CD14-positive monocyte (primary cell): ENCODE results near the gene HSF2BP. TPM values are rescaled to one million over a fixed set of nuclear protein-coding genes. Genes with fewer than 3 reads are reported as not detected.

Experiments used
- DNase-seq, 3 donors: peaks; one replicate each; pipeline ENCODE4 v3.0.0-alpha.2; 2011 to 2022
- H2AFZ ChIP-seq: 2 replicates; pipeline ENCODE4 v1.6.0; 2012; ENCODE audit warnings: mild to moderate bottlenecking, low read depth, low read length, inconsistent platforms; ENCODE audit not compliant: insufficient read depth, poor library complexity, severe bottlenecking
- H3K27ac ChIP-seq, 2 donors: 1 replicate in 1 of 2; 2 replicates in 1 of 2; pipeline ENCODE4 v1.5.1; 2012 to 2013; ENCODE audit warnings: low read length in 2 of 2, control low read depth in 1 of 2, inconsistent platforms in 1 of 2, low read depth in 1 of 2, mild to moderate bottlenecking in 1 of 2
- H3K27me3 ChIP-seq, 2 donors: one replicate each; pipeline versions ENCODE4 v1.6.0 to v1.6.1; 2011 to 2013; ENCODE audit warnings: low read length in 2 of 2; ENCODE audit not compliant: control insufficient read depth in 2 of 2, insufficient read depth in 2 of 2
- H3K36me3 ChIP-seq, 2 donors: replicated peaks in 1 of 2; 1 replicate in 1 of 2; 2 replicates in 1 of 2; pipeline versions ENCODE4 v1.5.1 to v1.6.1; 2012 to 2013; ENCODE audit warnings: low read length in 2 of 2, control low read depth in 1 of 2, inconsistent platforms in 1 of 2, mild to moderate bottlenecking in 1 of 2; ENCODE audit not compliant: insufficient read depth in 2 of 2, control insufficient read depth in 1 of 2
- H3K4me1 ChIP-seq, 2 donors: 1 replicate in 1 of 2; 2 replicates in 1 of 2; pipeline versions ENCODE4 v1.5.1 to v1.6.1; 2012 to 2013; ENCODE audit warnings: low read length in 2 of 2, control low read depth in 1 of 2, inconsistent platforms in 1 of 2, mild to moderate bottlenecking in 1 of 2, moderate library complexity in 1 of 2; ENCODE audit not compliant: insufficient read depth in 2 of 2, control insufficient read depth in 1 of 2
- H3K4me2 ChIP-seq: replicated peaks from 2 replicates; pipeline ENCODE3; 2012; ENCODE audit warnings: low read length, moderate library complexity, mild to moderate bottlenecking; ENCODE audit not compliant: poor library complexity, severe bottlenecking; ENCODE audit errors: extremely low read depth
- H3K4me3 ChIP-seq, 3 experiments: fragments of 200-600 bp in 1 of 3; sonication (generic) in 1 of 3; replicated peaks in 1 of 3; 1 replicate in 2 of 3; 2 replicates in 1 of 3; pipeline ENCODE4 v1.5.1; 2011 to 2013; ENCODE audit warnings: low read length in 3 of 3, mild to moderate bottlenecking in 3 of 3, control low read depth in 2 of 3, low read depth in 2 of 3, inconsistent platforms in 1 of 3, moderate library complexity in 1 of 3
- H3K79me2 ChIP-seq: 2 replicates; pipeline ENCODE4 v1.6.0; 2012; ENCODE audit warnings: mild to moderate bottlenecking, control low read depth, inconsistent platforms, low read length, moderate library complexity; ENCODE audit not compliant: insufficient read depth
- H3K9ac ChIP-seq: 2 replicates; pipeline ENCODE4 v1.6.0; 2017; ENCODE audit warnings: low read length, mild to moderate bottlenecking; ENCODE audit not compliant: insufficient read depth, poor library complexity, severe bottlenecking
- H3K9me3 ChIP-seq, 2 donors: replicated peaks in 1 of 2; 1 replicate in 1 of 2; 2 replicates in 1 of 2; pipeline versions ENCODE4 v1.5.1 to v1.6.1; 2012 to 2013; ENCODE audit warnings: low read length in 2 of 2, control low read depth in 1 of 2; ENCODE audit not compliant: control insufficient read depth in 1 of 2, insufficient read depth in 1 of 2
- H4K20me1 ChIP-seq: 2 replicates; pipeline ENCODE4 v1.6.0; 2012; ENCODE audit warnings: mild to moderate bottlenecking, low read length, control low read depth, moderate library complexity; ENCODE audit not compliant: insufficient read depth
- H3K27ac Mint-ChIP-seq, 7 donors: one replicate each; pipeline ENCODE4 v1.8.0; 2020; ENCODE audit warnings: mild to moderate bottlenecking in 7 of 7, mixed read lengths in 7 of 7, moderate library complexity in 6 of 7, inconsistent platforms in 2 of 7
- H3K27me3 Mint-ChIP-seq, 3 donors: one replicate each; pipeline ENCODE4 v1.8.0; 2021 to 2022; ENCODE audit warnings: low read depth in 3 of 3, mild to moderate bottlenecking in 3 of 3, mixed read lengths in 3 of 3, moderate library complexity in 3 of 3, inconsistent platforms in 1 of 3
- H3K36me3 Mint-ChIP-seq, 2 donors: one replicate each; pipeline ENCODE4 v1.8.0; 2020; ENCODE audit warnings: mixed read lengths in 2 of 2, inconsistent platforms in 1 of 2, mild to moderate bottlenecking in 1 of 2
- H3K4me1 Mint-ChIP-seq: one replicate; pipeline ENCODE4 v1.8.0; 2020; ENCODE audit warnings: mild to moderate bottlenecking, mixed read lengths
- H3K4me3 Mint-ChIP-seq, 2 donors: one replicate each; pipeline ENCODE4 v1.8.0; 2020; ENCODE audit warnings: mild to moderate bottlenecking in 2 of 2, mixed read lengths in 2 of 2, moderate library complexity in 1 of 2
- H3K9me3 Mint-ChIP-seq, 7 donors: one replicate each; pipeline ENCODE4 v1.8.0; 2020 to 2022; ENCODE audit warnings: mixed read lengths in 7 of 7, mild to moderate bottlenecking in 6 of 7, moderate library complexity in 6 of 7, inconsistent platforms in 2 of 7
- WGBS: methylation state at CpG from one replicate; pipeline ENCODE4 v1.1.5; 2013; ENCODE audit warnings: missing lambda C conversion rate; ENCODE audit not compliant: insufficient coverage; 5-methylcytosine and 5-hydroxymethylcytosine counted together
- intact Hi-C, 2 donors: fragments of 100-400 bp; cut with micrococcal nuclease; formaldehyde crosslinking; loops; one replicate each; pipeline versions ENCODE4 v1.15.0 to v1.15.1; 2023
- polyA plus RNA-seq, 3 donors: library from polyadenylated mRNA; depleted of rRNA in 1 of 3; unstranded in 2 of 3; stranded (reverse) in 1 of 3; fragments of 300-500 nt in 2 of 3; fragments of >200 nt in 1 of 3; fragmentation: Illumina TruSeq in 2 of 3; gene quantifications; 1 replicate in 2 of 3; 2 replicates in 1 of 3; pipeline ENCODE4 v1.2.3, GENCODE V29; 2012 to 2021
- TF ChIP-seq, protein P1 (sequence below): fragments of 200-600 bp; IDR thresholded peaks from one replicate; pipeline ENCODE4 v1.8.0; 2022; ENCODE audit warnings: antibody characterized with exemption, mild to moderate bottlenecking

Gene HSF2BP
- polyA plus RNA-seq, 3 donors: 0.20 TPM; not detected in 2

DNA sequence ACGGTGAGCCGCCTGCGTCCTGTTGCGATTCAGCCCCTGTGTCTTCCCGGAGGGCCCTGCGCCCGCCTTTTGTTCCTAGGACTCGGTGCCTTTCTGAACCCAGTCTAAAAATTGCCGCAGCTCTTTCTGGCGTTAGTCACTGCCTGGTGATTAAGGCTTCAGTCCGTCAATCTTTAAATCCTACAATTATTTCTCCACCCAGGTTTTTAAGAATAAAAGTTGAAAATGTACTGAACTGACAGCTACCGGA, 43.4 kb upstream of the HSF2BP start:
- Mint-ChIP-seq H3K27me3 (peaks cover 6 to 14% (median 11%) of the 10 kb centered on the region in 3 donors), H3K9me3 (no peaks in the 10 kb centered on the region), H3K4me3 (peak overlapping the region; percentile 71 to 92), H3K4me1 (peaks cover 16% of the 10 kb centered on the region), H3K36me3 (peaks cover 0 to 2% of the 10 kb centered on the region in 2 donors), H3K27ac (peak overlapping the region in 3 of 7 donors; percentile 35 to 55 (median 42))
- peak overlapping the region in 1 of 3 experiments; percentile 59 for H3K4me3 ChIP-seq
- WGBS: 36% methylated on average over 10 of the region's 12 CpGs
- intact Hi-C loops: no loop called here
- no peaks in the 10 kb centered on the region for H3K9me3 ChIP-seq
- no peaks in the 10 kb centered on the region for H3K79me2 ChIP-seq
- H3K4me2 ChIP-seq: peak overlapping the region; percentile 64
- no peak overlapping the region for H3K27ac ChIP-seq
- H3K4me1 ChIP-seq: peaks cover 18 to 23% of the 10 kb centered on the region in 2 donors
- H3K36me3 ChIP-seq: no peaks in the 10 kb centered on the region
- no peak for DNase-seq
- TF ChIP-seq, protein P1, sequence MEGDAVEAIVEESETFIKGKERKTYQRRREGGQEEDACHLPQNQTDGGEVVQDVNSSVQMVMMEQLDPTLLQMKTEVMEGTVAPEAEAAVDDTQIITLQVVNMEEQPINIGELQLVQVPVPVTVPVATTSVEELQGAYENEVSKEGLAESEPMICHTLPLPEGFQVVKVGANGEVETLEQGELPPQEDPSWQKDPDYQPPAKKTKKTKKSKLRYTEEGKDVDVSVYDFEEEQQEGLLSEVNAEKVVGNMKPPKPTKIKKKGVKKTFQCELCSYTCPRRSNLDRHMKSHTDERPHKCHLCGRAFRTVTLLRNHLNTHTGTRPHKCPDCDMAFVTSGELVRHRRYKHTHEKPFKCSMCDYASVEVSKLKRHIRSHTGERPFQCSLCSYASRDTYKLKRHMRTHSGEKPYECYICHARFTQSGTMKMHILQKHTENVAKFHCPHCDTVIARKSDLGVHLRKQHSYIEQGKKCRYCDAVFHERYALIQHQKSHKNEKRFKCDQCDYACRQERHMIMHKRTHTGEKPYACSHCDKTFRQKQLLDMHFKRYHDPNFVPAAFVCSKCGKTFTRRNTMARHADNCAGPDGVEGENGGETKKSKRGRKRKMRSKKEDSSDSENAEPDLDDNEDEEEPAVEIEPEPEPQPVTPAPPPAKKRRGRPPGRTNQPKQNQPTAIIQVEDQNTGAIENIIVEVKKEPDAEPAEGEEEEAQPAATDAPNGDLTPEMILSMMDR: no peak
- no peak overlapping the region for H3K9ac ChIP-seq
- H2AFZ ChIP-seq: peak overlapping the region; percentile 61
- H4K20me1 ChIP-seq: no peaks in the 10 kb centered on the region
- H3K27me3 ChIP-seq: peaks cover 0 to 4% of the 10 kb centered on the region in 2 donors

- Histone ChIP-seq H3K4me2 (peak overlapping the region; percentile 64), H3K27me3 (peaks cover 0 to 4% of the 10 kb centered on the region in 2 donors), H3K9me3 (no peaks in the 10 kb centered on the region), H3K9ac (no peak overlapping the region), H3K79me2 (no peaks in the 10 kb centered on the region), H3K27ac (no peak overlapping the region), H3K36me3 (no peaks in the 10 kb centered on the region), H3K4me3 (peak overlapping the region in 1 of 3 experiments; percentile 59), H2AFZ (peak overlapping the region; percentile 61), H4K20me1 (no peaks in the 10 kb centered on the region), H3K4me1 (peaks cover 18 to 23% of the 10 kb centered on the region in 2 donors)
- DNase-seq: no peak
- Mint-ChIP-seq H3K4me1 (peaks cover 19% of the 10 kb centered on the region), H3K9me3 (no peaks in the 10 kb centered on the region), H3K4me3 (peak overlapping the region; percentile 71 to 92), H3K27me3 (peaks cover 3 to 14% (median 11%) of the 10 kb centered on the region in 3 donors), H3K27ac (peak overlapping the region in 1 of 7 donors; percentile 64), H3K36me3 (peaks cover 0 to 2% of the 10 kb centered on the region in 2 donors)
- TF ChIP-seq, protein P1: no peak
- 77% methylated on average over 22 of the region's 29 CpGs for WGBS
- intact Hi-C loops: no loop called here
These were observed 42.9 kb upstream of the HSF2BP start for GRCh38 chr21:43701936-43702784.
